MM.1S (cell line): ENCODE measurements around the gene PCDHA1.

Experiments
- CTCF ChIP-seq: fragments of 300-600 bp; sonication (generic); IDR thresholded peaks from 2 replicates; pipeline ENCODE4 v1.5.1; 2016; ENCODE audit warnings: antibody characterized with exemption, low read length, mixed read lengths
- EZH2 ChIP-seq: fragments of 300-600 bp; sonication (generic); optimal IDR thresholded peaks from 2 replicates; pipeline ENCODE3; 2017; ENCODE audit warnings: low read depth, mild to moderate bottlenecking, antibody characterized with exemption, low read length, mixed read lengths

GRCh38 chr5:141007791-141008190, 221.9 kb downstream of the PCDHA1 start:
- TF ChIP-seq CTCF (no peak), EZH2 (no peak)
